Amniotic epithelial cell (primary cell): ENCODE results near the gene SPINK4.

Experiments
- DNase-seq: peaks from one replicate; pipeline ENCODE4 v3.0.0-alpha.2; 2010; ENCODE audit warnings: low read depth

SPINK4 gene

DNA sequence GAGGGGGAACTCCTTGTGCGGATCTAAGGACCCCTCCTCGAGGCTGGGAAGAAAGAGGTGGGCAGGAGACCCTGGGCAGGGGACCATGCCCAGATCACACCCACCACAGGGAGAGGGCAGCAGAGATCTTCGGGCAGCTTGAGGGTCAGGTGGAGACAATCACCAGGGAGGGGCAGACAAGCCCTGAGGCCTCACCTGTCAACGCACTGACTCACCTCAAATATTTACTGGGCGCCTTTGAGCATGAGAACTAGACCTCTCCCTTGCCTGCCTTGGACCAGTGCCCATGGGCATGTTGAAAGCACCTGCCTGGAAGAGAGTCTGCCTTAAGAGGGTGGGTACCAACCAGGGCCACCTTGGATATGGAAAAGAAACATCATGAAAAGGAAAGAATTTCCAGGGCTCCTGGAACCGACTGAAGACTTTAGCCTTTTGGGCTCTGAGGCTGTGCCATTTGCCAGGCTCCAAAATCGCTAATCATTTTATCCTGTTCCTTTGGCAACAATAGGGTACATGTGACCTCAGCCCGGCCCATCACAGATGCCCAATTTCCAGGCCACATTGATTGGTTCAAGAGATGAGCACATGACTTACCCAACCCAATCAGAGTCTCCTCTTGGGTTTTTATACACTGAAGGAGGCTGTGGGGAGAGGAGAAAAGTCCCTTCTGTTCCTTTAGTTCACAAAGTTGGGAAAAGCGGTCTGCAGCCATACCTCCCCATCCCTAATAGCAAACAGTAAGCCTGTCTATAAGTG is 10.4 kb upstream of the SPINK4 start:
- DNase-seq, result no peak

- peak; percentile 51 for DNase-seq
Observed at GRCh38 chr9:33230756-33231622, 9.0 kb upstream of the SPINK4 start.

DNA sequence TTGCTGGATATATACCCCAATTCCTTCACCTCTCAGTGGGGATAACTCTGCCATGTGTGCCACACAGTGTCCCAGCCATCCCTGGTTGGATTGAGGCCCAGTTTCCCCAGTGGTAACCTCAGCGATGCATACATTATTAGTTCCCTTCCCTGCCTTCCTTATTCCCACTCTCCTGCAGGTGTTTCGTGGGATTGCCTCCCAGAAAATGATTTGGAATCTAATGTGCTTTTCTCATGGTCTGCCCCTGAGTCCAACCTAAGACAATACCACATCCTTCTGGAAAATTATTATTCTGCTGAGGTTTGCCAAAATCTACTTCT is 8.4 kb upstream of the SPINK4 start:
- no peak for DNase-seq

GRCh38 chr9:33232815-33233214 is 7.2 kb upstream of the SPINK4 start:
- DNase-seq, result no peak

DNA sequence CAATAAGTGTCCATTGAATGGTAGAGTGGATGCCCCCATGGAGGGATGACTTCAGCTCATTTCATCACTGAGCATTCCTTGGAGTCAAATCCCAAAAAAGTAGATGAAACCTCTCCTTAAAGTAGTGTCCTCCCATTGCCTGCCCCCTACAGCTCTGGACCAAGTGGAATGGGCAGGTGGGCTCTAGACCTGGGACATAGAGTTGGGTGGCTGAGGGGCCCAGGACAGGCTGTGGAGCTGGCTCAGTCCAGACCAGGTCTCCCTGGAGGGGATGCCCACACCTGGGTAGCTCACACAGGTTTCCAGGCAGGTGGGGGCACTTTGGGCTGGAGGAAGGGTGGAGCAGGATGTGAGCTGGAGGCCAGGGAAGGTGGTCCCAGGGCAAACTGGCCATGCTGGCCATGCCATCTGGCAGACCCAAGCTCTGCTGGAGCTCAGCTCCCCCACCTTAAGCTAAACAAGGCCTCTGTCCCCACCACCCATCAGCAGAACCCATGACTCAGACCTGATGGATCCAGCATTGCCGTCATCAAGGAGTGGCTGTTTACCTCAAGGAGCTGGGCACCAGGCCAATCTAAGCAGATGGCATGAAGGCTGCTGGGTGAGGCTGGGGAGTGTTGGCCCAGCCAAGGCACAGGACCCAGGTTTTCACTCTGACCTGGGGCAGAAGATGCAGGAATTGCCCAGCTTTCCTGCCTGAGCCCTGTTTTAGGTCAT is 6.2 kb upstream of the SPINK4 start:
- peak; percentile 91 for DNase-seq

DNA sequence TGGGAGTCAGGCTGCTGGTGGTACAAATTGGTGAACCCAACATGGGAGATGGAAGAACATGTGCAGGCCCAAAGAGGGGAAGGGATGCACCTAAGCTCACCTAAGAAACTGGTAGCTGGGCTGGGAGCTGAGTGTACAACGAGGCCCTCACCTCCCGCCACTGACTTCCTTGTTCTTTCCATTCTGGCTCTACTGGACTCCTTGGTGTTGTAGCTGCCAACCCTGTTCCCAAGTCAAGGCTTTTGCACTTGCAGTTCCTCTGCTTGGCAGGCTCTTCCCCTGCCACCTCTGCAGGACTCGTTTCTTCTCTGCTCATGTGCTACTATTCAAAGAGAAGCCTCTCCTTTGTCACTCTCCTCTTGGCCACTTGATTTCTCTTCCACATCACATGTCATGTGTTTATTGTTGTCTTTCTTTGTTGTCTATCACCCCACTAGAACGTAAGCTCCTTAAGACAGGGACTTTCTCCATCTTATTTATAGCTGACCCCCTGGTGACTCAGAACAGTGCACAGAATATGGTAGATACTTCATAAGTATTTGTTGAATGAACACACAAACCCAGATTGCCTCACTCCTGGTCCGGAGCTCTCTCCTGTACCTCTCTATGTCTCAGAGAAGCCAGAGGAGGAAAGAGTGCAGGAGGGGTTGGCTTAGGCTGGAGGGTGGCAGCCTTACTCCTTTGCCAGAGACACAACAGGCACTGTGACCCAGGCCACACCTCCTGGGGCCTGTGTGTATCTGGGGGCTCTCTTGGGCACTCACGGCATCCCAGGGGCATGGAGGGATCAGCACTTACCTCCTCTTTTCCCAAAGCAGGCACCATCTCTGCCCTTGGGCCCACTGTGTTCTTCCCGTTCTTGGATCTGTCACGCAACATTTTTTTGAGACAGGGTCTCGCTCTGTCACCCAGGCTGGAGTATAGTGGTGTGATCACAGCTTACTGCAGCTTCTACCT is 5.2 kb upstream of the SPINK4 start:
- peak; percentile 86 for DNase-seq

DNA sequence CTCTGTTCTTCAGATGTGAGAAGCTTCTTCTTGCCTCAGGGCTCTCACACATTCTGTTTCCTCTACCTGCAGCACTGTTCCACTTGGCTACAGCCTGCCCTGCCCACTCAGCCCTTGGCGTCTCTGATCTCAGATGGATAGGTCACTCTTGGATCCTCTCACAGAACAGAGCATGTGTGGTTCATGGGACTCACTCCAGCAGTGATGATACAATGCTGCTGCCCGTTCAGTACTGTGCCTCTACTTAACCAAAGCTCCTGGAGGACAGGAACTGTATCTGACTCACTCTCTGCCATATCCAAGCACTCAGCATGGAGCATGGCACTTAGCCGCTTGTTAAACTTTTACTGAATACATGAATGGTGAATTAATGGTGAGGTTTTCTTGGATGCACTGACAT is 3.4 kb upstream of the SPINK4 start:
- no peak for DNase-seq

DNA sequence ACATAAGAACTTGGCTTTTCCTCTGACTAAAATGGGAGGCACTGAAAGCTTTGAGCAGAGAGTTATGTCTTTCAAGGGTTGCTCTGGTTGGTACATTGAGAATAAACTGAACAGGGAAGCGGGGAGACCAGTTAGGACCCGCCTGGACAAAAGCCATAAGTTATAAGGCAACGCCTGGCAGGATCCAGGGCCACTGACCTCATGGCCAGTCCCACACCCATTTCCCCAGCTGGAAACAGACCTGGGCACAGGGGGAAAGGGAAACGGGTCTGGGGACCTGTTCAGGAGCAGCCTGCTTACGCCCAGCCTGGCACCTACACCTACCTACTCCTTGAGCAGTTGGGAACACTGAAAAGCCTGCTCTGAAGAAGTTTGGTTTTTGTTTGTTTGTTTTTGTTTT is 1.3 kb downstream of the SPINK4 start:
- DNase-seq, result no peak

DNA sequence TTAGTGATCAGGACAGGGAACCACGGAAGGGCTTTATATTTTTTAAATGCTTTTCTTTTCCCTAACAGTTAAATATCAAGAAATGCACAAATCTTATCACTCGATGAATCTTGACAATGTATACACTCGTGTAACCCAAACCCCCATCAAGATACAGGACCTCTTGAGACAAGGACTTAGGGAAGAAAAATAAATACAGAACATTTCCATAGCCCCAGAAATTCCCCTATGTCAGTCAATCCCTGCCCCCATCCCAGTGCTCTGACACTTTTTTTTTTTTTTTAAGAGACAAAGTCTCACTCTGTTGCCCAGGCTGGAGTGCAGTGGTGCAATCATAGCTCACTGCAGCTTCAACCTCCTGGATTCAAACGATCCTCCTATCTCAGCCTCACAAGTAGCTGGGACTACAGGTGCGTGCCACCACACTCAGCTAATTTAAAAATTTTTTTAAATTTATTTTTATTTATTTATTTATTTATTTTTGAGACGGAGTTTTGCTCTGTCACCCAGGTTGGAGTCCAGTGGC is 2.7 kb downstream of the SPINK4 start:
- DNase-seq, result no peak

DNA sequence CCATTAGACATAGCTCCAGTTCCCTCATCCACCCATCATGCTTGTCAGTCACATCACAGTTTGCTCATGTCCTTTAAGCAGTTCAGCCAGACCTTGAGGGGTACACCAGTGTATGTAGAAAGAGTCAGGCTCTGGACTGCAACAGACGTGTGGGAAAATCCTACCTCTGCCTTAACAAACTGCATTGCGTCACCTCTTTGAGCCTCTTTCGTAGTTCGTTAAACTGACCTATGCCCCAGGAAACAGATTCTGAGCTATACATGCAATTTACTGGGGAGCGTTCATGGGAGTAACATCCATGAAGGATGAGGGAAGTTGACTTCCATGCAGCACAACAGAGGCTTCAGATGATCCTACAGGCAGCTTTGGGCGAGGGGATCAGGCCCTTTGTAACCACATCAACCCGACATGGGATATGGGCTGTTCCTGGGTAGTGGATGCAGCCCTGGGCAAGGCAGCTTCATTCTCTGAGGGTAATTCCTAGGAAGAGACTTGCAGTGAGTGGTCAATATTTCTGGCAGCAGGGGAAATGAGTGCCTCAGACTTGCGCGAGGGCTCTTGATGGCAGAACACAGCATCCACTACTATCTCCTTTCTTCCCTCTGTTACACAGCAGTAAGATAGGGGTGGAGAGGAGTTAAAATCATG is 4.3 kb downstream of the SPINK4 start:
- DNase-seq, result no peak

DNA sequence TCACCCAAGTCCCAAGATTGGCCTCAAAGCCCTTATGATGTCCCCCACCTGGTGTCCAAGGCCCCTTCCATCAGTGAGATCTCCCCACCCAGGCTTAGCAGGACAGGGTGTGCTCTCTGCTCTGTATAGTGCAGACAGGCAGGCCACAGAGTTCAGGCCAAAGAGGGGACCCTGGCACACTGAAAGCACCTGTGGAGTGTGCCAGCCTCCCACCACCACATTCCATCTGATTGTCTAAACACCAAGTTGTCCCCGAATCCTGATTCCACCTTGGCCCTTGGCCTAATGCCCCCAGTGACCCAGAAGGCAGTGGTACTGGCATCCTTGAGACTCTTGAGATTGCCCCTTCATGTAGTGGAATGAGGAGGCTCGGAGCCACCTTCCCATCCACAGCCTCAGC is 5.4 kb downstream of the SPINK4 start:
- no peak for DNase-seq

DNA sequence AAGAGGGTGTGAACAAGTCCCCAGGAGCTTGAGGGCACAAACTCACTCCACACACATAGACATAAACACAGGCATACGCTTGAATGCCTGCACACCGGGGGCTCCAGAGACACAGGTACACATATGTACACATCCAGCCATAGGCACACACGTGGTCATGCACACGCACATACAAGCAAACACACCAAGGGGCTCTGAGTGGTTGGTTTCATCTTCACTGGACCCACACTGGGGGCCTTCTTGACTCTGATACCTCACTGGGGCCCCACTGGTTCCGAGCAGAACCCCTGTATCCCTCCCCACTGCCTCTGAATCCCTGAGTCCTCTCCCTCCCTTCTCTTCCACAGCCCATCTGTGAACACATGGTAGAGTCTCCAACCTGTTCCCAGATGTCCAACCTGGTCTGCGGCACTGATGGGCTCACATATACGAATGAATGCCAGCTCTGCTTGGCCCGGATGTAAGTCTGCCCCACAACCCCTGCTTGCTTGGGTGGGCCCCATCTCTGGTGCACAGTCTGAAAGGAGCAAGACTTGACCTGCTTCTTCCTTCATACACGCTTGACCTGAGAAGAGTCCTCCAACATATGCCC is 6.4 kb downstream of the SPINK4 start:
- DNase-seq, result no peak

- no peak for DNase-seq
Observed at GRCh38 chr9:33248606-33249005, 8.6 kb downstream of the SPINK4 start.

- DNase-seq, result no peak
Observed at GRCh38 chr9:33249087-33249658, 9.2 kb downstream of the SPINK4 start.

- DNase-seq, result no peak
Observed at GRCh38 chr9:33249983-33250382, 10.0 kb downstream of the SPINK4 start.

- peak; percentile 78 for DNase-seq
Observed at GRCh38 chr9:33250458-33250995, 10.6 kb downstream of the SPINK4 start.

DNA sequence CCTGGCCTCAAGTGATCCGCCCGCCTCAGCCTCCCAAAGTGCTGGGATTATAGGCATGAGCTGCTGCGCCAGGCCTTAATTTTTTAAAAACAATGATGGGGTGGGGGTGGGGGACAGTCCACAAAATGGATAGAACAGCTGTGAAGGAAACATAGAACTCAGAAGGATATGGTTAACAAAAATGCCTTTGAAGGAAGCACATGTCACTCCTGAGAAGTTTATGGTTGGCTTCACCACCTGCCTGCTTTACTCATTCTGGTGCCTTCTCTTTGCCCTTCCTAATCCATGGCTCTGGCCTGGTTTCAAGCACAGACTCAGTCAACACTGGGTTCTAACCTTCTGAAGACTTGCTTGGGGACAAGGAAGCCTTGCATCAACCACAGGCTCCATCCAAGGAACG is 14.2 kb downstream of the SPINK4 start:
- DNase-seq, result no peak

- DNase-seq, result no peak
Observed at GRCh38 chr9:33255014-33255413, 15.0 kb downstream of the SPINK4 start.

DNA sequence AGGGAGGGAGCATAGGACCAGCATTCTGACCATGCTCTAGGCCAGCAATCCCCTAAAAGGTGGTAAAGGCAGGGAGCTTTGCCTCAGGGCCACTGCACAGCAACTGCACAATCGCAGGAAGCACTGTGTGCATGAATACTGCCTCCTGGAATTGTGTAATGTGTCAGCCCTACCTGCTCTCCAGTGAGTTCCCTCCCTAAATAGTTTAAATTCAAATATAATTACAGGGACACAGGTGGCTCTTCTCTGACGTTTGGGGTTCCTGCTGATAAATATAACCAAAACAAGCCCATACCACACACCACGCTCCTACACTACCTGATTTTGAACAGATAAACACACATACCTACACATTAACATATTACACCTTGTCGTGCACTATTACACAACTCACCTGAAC is 15.5 kb downstream of the SPINK4 start:
- no peak for DNase-seq

- no peak for DNase-seq
Observed at GRCh38 chr9:33256236-33256635, 16.3 kb downstream of the SPINK4 start.
